ENCODE measurements around the gene ZNF692. TPM values are rescaled to one million over a fixed set of nuclear protein-coding genes. Genes with fewer than 3 reads are reported as not detected.

The ZNF692 gene
- total and polyA plus RNA-seq, 2 of the 13 experiments (the other 11 are each of a cell fraction or from before 2014, with no cell fraction given): 27.3 to 45.8 TPM

DNA sequence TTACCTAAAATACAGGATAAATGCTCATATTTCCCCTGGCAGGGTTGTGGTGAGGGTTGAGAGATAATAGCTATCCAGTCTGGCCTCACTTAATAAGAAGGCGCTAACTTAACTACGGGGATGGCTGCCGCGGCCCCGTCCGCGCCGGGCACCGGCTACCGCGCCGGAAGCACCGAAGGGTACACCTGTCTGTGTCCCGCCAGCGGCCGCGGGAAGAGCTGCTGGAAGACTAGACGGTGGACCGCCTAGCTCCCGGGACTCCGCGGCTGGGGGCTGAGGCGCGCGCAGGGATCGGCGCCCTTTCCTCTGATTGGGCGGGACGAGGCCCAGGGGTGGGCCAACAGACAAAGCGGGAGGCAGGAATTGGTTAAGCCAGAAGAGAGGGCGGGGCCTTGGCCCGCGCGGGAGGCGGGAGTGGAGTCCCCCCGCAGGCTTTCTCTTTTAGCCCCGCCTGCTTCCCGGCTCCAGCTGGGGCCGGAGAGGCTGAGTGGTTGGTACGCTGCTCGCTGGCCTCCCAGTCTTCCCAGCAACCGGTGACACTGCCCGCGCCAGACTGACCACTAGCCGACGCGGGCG lies 21.0 kb downstream of the ZNF692 start, which contains the start of gene ZNF672 (continued):
- TF ChIP-seq, protein P1, sequence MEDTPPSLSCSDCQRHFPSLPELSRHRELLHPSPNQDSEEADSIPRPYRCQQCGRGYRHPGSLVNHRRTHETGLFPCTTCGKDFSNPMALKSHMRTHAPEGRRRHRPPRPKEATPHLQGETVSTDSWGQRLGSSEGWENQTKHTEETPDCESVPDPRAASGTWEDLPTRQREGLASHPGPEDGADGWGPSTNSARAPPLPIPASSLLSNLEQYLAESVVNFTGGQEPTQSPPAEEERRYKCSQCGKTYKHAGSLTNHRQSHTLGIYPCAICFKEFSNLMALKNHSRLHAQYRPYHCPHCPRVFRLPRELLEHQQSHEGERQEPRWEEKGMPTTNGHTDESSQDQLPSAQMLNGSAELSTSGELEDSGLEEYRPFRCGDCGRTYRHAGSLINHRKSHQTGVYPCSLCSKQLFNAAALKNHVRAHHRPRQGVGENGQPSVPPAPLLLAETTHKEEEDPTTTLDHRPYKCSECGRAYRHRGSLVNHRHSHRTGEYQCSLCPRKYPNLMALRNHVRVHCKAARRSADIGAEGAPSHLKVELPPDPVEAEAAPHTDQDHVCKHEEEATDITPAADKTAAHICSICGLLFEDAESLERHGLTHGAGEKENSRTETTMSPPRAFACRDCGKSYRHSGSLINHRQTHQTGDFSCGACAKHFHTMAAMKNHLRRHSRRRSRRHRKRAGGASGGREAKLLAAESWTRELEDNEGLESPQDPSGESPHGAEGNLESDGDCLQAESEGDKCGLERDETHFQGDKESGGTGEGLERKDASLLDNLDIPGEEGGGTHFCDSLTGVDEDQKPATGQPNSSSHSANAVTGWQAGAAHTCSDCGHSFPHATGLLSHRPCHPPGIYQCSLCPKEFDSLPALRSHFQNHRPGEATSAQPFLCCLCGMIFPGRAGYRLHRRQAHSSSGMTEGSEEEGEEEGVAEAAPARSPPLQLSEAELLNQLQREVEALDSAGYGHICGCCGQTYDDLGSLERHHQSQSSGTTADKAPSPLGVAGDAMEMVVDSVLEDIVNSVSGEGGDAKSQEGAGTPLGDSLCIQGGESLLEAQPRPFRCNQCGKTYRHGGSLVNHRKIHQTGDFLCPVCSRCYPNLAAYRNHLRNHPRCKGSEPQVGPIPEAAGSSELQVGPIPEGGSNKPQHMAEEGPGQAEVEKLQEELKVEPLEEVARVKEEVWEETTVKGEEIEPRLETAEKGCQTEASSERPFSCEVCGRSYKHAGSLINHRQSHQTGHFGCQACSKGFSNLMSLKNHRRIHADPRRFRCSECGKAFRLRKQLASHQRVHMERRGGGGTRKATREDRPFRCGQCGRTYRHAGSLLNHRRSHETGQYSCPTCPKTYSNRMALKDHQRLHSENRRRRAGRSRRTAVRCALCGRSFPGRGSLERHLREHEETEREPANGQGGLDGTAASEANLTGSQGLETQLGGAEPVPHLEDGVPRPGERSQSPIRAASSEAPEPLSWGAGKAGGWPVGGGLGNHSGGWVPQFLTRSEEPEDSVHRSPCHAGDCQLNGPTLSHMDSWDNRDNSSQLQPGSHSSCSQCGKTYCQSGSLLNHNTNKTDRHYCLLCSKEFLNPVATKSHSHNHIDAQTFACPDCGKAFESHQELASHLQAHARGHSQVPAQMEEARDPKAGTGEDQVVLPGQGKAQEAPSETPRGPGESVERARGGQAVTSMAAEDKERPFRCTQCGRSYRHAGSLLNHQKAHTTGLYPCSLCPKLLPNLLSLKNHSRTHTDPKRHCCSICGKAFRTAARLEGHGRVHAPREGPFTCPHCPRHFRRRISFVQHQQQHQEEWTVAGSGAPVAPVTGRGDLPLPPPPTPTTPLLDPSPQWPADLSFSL (CRISPR knock-in tag; IDR thresholded peaks at IDR 0.05): no peak
- no peak for TF ChIP-seq ZNF513 (CRISPR knock-in tag; conservative IDR thresholded peaks at IDR 0.05)
- no peak for TF ChIP-seq ZNF501 (CRISPR knock-in tag; IDR thresholded peaks at IDR 0.05)
- TF ChIP-seq HNRNPUL1 (IDR thresholded peaks at IDR 0.05; ENCODE audit: low read depth, low read length): no peak
- TF ChIP-seq TFDP2 (CRISPR knock-in tag; IDR thresholded peaks at IDR 0.05): peak; percentile 95
- TF ChIP-seq ZNF44 (CRISPR knock-in tag; IDR thresholded peaks at IDR 0.05): no peak
- no peak for TF ChIP-seq ZNF224 (CRISPR knock-in tag; IDR thresholded peaks at IDR 0.05)
- TF ChIP-seq NR2C2 (CRISPR knock-in tag; IDR thresholded peaks at IDR 0.05; ENCODE audit: borderline replicate concordance): no peak
- no peak for TF ChIP-seq E2F2 (CRISPR knock-in tag; IDR thresholded peaks at IDR 0.05; ENCODE audit: borderline replicate concordance)
- no peak for TF ChIP-seq TRIM24 (CRISPR knock-in tag; IDR thresholded peaks at IDR 0.05)
- TF ChIP-seq, protein P2, sequence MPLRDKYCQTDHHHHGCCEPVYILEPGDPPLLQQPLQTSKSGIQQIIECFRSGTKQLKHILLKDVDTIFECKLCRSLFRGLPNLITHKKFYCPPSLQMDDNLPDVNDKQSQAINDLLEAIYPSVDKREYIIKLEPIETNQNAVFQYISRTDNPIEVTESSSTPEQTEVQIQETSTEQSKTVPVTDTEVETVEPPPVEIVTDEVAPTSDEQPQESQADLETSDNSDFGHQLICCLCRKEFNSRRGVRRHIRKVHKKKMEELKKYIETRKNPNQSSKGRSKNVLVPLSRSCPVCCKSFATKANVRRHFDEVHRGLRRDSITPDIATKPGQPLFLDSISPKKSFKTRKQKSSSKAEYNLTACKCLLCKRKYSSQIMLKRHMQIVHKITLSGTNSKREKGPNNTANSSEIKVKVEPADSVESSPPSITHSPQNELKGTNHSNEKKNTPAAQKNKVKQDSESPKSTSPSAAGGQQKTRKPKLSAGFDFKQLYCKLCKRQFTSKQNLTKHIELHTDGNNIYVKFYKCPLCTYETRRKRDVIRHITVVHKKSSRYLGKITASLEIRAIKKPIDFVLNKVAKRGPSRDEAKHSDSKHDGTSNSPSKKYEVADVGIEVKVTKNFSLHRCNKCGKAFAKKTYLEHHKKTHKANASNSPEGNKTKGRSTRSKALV (CRISPR knock-in tag; IDR thresholded peaks at IDR 0.05): no peak; the same call in 1 of the 2 replicates
- no peak for TF ChIP-seq JUNB (CRISPR knock-in tag; IDR thresholded peaks at IDR 0.05; ENCODE audit: borderline replicate concordance)
- TF ChIP-seq POLR2AphosphoS2 (IDR thresholded peaks at IDR 0.05; ENCODE audit: low read depth, low read length): no peak
- TF ChIP-seq, protein P3, sequence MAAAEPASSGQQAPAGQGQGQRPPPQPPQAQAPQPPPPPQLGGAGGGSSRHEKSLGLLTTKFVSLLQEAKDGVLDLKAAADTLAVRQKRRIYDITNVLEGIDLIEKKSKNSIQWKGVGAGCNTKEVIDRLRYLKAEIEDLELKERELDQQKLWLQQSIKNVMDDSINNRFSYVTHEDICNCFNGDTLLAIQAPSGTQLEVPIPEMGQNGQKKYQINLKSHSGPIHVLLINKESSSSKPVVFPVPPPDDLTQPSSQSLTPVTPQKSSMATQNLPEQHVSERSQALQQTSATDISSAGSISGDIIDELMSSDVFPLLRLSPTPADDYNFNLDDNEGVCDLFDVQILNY (CRISPR knock-in tag; conservative IDR thresholded peaks at IDR 0.05): 0 out of 2 replicates have a peak, but pooled peaks have one; percentile 17

Measured in HepG2 (cell line).